Gastroesophageal sphincter (tissue), 4 donors: ENCODE measurements around the gene TSHR. TPM values are rescaled to one million over a fixed set of nuclear protein-coding genes. Genes with fewer than 3 reads are reported as not detected.

ENCODE experiments used
- ATAC-seq: fragments of 150-250 bp; one replicate; pipeline ENCODE4 v1.9.1; 2016; ENCODE audit warnings: mild to moderate bottlenecking, moderate library complexity
- H3K27ac ChIP-seq, 4 donors: fragments of 200-600 bp; sonication (generic) in 3 of 4; 1 replicate in 3 of 4; 2 replicates in 1 of 4; pipeline ENCODE4 v1.5.1; 2016 to 2019
- H3K27me3 ChIP-seq: fragments of 200-600 bp; sonication (generic); one replicate; pipeline ENCODE4 v1.5.1; 2019
- H3K36me3 ChIP-seq, 2 donors: fragments of 200-600 bp; sonication (generic); one replicate each; pipeline ENCODE4 v1.5.1; 2019; ENCODE audit warnings: control low read depth in 1 of 2
- H3K4me1 ChIP-seq, 3 donors: fragments of 200-600 bp; sonication (generic); 1 replicate in 2 of 3; 2 replicates in 1 of 3; pipeline ENCODE4 v1.5.1; 2016 to 2019; ENCODE audit warnings: control low read depth in 2 of 3
- H3K4me3 ChIP-seq, 2 donors: fragments of 200-600 bp; sonication (generic); one replicate each; pipeline ENCODE4 v1.5.1; 2019; ENCODE audit warnings: mild to moderate bottlenecking in 1 of 2, moderate library complexity in 1 of 2
- H3K9me3 ChIP-seq, 3 donors: fragments of 200-600 bp; sonication (generic); one replicate each; pipeline ENCODE4 v1.5.1; 2017 to 2019; ENCODE audit warnings: control low read depth in 2 of 3
- EP300 ChIP-seq: sonication (generic); formaldehyde crosslinking; IDR thresholded peaks from one replicate; pipeline ENCODE4 v1.6.1; 2017; ENCODE audit warnings: antibody characterized with exemption, mild to moderate bottlenecking
- POLR2A ChIP-seq, 2 donors: fragments of 450-650 bp; IDR thresholded peaks; one replicate each; pipeline ENCODE4 v1.6.1; 2017; ENCODE audit warnings: antibody characterized with exemption in 2 of 2, mild to moderate bottlenecking in 2 of 2, moderate library complexity in 1 of 2
- POLR2AphosphoS5 ChIP-seq: sonication (generic); formaldehyde crosslinking; IDR thresholded peaks from one replicate; pipeline ENCODE4 v1.6.1; 2017; ENCODE audit warnings: antibody characterized with exemption
- WGBS, 2 donors: methylation state at CpG; one replicate each; pipeline ENCODE4 v1.1.5; 2018; ENCODE audit warnings: low coverage in 1 of 2; 5-methylcytosine and 5-hydroxymethylcytosine counted together
- total RNA-seq, 4 donors: library from RNA; depleted of rRNA; stranded (reverse); fragments of >200 nt; gene quantifications; one replicate each; pipeline ENCODE4 v1.1.0, GENCODE V29; 2016
- TF ChIP-seq, protein P1 (sequence below), 4 experiments: fragments of 200-600 bp in 2 of 4; fragments of 450-650 bp in 2 of 4; sonication (generic) in 1 of 4; IDR thresholded peaks; one replicate each; pipeline ENCODE4 v1.5.1; 2017 to 2019; ENCODE audit warnings: antibody characterized with exemption in 4 of 4, mild to moderate bottlenecking in 2 of 4, moderate library complexity in 2 of 4

Gene TSHR
- total RNA-seq, 4 donors from 2014 or later, result 0.08 TPM; not detected in 3

DNA sequence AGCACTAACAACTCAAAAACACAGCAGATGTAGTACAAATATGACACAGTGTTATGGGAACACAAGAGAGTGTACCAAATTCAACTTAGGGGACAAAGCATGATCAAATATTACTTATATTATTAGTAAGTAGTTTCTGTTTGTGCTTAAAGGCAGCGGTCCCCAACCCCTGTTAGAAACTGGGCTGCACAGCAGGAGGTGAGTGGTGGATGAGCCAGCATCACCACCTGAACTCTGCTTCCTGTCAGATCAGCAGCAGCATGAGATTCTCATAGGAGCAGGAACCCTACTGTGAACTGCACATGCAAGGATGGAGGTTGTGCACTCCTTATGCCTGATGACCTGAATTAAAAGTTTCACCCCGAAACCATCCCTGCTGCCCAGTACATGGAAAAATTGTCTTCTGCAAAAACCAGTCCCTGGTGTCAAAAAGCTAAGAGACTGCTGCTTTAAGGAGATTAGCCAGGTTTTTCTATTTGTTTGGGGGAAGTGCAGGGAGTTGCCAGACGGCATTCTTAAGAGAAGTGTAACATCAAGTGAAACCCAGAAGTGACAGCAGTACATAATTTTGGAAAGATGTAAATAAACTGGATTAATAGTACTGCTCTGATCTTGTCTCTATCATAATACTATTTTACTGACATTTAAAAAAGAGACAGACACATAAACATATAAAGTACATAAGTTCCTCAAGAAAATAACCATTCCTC, 238.7 kb downstream of the TSHR start:
- 72 to 92% methylated on average over 2 to 3 of the region's 3 CpGs for WGBS, 2 donors
- no peaks in the 10 kb centered on the region for H3K27me3 ChIP-seq
- H3K27ac ChIP-seq, result no peak overlapping the region
- H3K4me1 ChIP-seq, result no peaks in the 10 kb centered on the region
- no peaks in the 10 kb centered on the region for H3K9me3 ChIP-seq
- TF ChIP-seq POLR2AphosphoS5 (no peak), EP300 (no peak), POLR2A (IDR thresholded peaks at IDR 0.05) (no peak)
- TF ChIP-seq, protein P1, sequence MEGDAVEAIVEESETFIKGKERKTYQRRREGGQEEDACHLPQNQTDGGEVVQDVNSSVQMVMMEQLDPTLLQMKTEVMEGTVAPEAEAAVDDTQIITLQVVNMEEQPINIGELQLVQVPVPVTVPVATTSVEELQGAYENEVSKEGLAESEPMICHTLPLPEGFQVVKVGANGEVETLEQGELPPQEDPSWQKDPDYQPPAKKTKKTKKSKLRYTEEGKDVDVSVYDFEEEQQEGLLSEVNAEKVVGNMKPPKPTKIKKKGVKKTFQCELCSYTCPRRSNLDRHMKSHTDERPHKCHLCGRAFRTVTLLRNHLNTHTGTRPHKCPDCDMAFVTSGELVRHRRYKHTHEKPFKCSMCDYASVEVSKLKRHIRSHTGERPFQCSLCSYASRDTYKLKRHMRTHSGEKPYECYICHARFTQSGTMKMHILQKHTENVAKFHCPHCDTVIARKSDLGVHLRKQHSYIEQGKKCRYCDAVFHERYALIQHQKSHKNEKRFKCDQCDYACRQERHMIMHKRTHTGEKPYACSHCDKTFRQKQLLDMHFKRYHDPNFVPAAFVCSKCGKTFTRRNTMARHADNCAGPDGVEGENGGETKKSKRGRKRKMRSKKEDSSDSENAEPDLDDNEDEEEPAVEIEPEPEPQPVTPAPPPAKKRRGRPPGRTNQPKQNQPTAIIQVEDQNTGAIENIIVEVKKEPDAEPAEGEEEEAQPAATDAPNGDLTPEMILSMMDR (IDR thresholded peaks at IDR 0.05), result no peak
- ATAC-seq, result no peak
- H3K36me3 ChIP-seq, result peaks cover 0 to 74% of the 10 kb centered on the region in 2 donors
- no peak overlapping the region for H3K4me3 ChIP-seq

Other genes with a start within 250 kb of the TSHR start
- gene CEP128, start 13.9 kb upstream of the TSHR start, total RNA-seq, result 10 to 100 TPM in 1 of 4 donors, 1 to 10 TPM in 3; 3.8 to 12.0 (median 6.0) TPM